CD4-positive, alpha-beta T cell treated with Interleukin-10 for 1 hour (primary cell): ENCODE results near the gene CDH16.
A peak's percentile ranks its signal among the peaks of the same experiment; 100 is the strongest.
"Not testable (repeated sequence)": the region's sequence is repeated elsewhere in the genome, so short reads cannot be mapped to it uniquely, and the experiment has no call there.

Experiments used
- DNase-seq: peaks from one replicate; pipeline ENCODE4 v3.0.0-alpha.2; 2020

Gene CDH16

GRCh38 chr16:66910175-66910940, 8.3 kb downstream of the CDH16 start:
- DNase-seq, result no peak

GRCh38 chr16:66908762-66909559, 9.7 kb downstream of the CDH16 start:
- no peak for DNase-seq

GRCh38 chr16:66908116-66908515, 10.6 kb downstream of the CDH16 start:
- DNase-seq, result no peak

GRCh38 chr16:66906916-66907836, 11.5 kb downstream of the CDH16 start:
- DNase-seq, result no peak

GRCh38 chr16:66905633-66906539, 12.8 kb downstream of the CDH16 start:
- DNase-seq, result peak; percentile 42

GRCh38 chr16:66904846-66905632, 13.6 kb downstream of the CDH16 start:
- DNase-seq, result no peak

- no peak for DNase-seq
Observed at GRCh38 chr16:66904428-66904845, 14.2 kb downstream of the CDH16 start.

GRCh38 chr16:66903544-66904427, 14.9 kb downstream of the CDH16 start:
- no peak for DNase-seq

GRCh38 chr16:66902648-66903543, 15.8 kb downstream of the CDH16 start:
- no peak for DNase-seq

GRCh38 chr16:66901626-66902025, 17.1 kb downstream of the CDH16 start:
- DNase-seq, result no peak

- DNase-seq, result no peak
Observed at GRCh38 chr16:66900721-66901441, 17.8 kb downstream of the CDH16 start.

GRCh38 chr16:66899945-66900710, 18.6 kb downstream of the CDH16 start:
- no peak for DNase-seq

GRCh38 chr16:66899310-66899944, 19.3 kb downstream of the CDH16 start:
- no peak for DNase-seq

GRCh38 chr16:66898933-66899309, 19.8 kb downstream of the CDH16 start:
- no peak for DNase-seq

- DNase-seq, result no peak
Observed at GRCh38 chr16:66898207-66898606, 20.5 kb downstream of the CDH16 start.

GRCh38 chr16:66896682-66897081, 22.0 kb downstream of the CDH16 start:
- DNase-seq, result not testable (repeated sequence)

GRCh38 chr16:66895999-66896398, 22.7 kb downstream of the CDH16 start:
- no peak for DNase-seq
